Psoas muscle (tissue), 8 donors: ENCODE measurements around the gene SOX11. TPM values are rescaled to one million over a fixed set of nuclear protein-coding genes. Genes with fewer than 3 reads are reported as not detected.

Source experiments
- ATAC-seq, 4 donors: fragments of 200-7000 bp; cut with Tn5 transposase; one replicate each; pipeline ENCODE4 v1.9.1; 2020; ENCODE audit warnings: moderate library complexity in 3 of 4, mild to moderate bottlenecking in 2 of 4
- DNase-seq, 2 donors: peaks; one replicate each; pipeline ENCODE4 v3.0.0-alpha.2; 2020
- H3K27ac ChIP-seq: fragments of 200-600 bp; one replicate; pipeline ENCODE4 v1.8.0; 2022
- H3K27me3 ChIP-seq, 3 donors: fragments of 200-600 bp in 1 of 3; one replicate each; pipeline versions ENCODE4 v1.6.1 to v1.8.0; 2013 to 2022; ENCODE audit warnings: low read length in 2 of 3, mild to moderate bottlenecking in 2 of 3, moderate library complexity in 1 of 3; ENCODE audit not compliant: insufficient read depth in 3 of 3
- H3K36me3 ChIP-seq, 2 donors: fragments of 200-600 bp in 1 of 2; one replicate each; pipeline versions ENCODE4 v1.6.1 to v1.8.0; 2013 to 2022; ENCODE audit warnings: low read depth in 1 of 2, mild to moderate bottlenecking in 1 of 2, moderate library complexity in 1 of 2; ENCODE audit not compliant: insufficient read depth in 1 of 2
- H3K4me1 ChIP-seq: fragments of 200-600 bp; one replicate; pipeline ENCODE4 v1.8.0; 2022
- H3K4me3 ChIP-seq: fragments of 200-600 bp; one replicate; pipeline ENCODE4 v1.8.0; 2022; ENCODE audit warnings: mild to moderate bottlenecking
- H3K9me3 ChIP-seq: fragments of 200-600 bp; one replicate; pipeline ENCODE4 v1.8.0; 2022
- WGBS, 3 donors: extraction: QIAGEN DNeasy Blood & Tissue Kit; methylation state at CpG; one replicate each; pipeline versions ENCODE4 v1.1.6 to v1.1.7; 2013; 5-methylcytosine and 5-hydroxymethylcytosine counted together
- intact Hi-C, 2 donors: fragments of 100-400 bp; cut with DNase I; formaldehyde crosslinking; loops; one replicate each; pipeline versions ENCODE4 v1.11.0 to v1.14.2; 2022
- polyA plus RNA-seq, 3 donors: library from polyadenylated mRNA; stranded (reverse); fragments of 200-250 nt; gene quantifications; one replicate each; pipeline ENCODE4 v1.2.3, GENCODE V29; 2013
- total RNA-seq, 4 donors: library from RNA; stranded (reverse); fragmentation: NEBNext Ultra II Directional in 2 of 4; extraction: Animal tissue kit (Norgen Biotek cat#: 25700) in 2 of 4; gene quantifications; one replicate each; pipeline versions ENCODE4 v1.2.1 to v1.2.4, GENCODE V29; 2021 to 2023
- TF ChIP-seq, protein P1 (sequence below): fragments of 200-600 bp; IDR thresholded peaks from one replicate; pipeline ENCODE4 v1.8.0; 2022; ENCODE audit warnings: antibody characterized with exemption
- donor health status: healthy with polysubstance abuse.
- donor health status: DM: no; HTN: no; CAD: no; lungs with moderate emphysema.
- donor health status: Bipolar disorder and iron deficiency.
- donor health status: healthy.
- donor health status: DM: yes; HTN: yes; CAD: no.
- donor health status: DM: no; HTN: no; CAD: no.
- donor health status: DM: no; HTN: no; CAD: no.
- donor health status: DM: yes; HTN: yes; CAD: no.

SOX11 gene
- total and polyA plus RNA-seq, 7 donors, result 0.01 to 0.43 (median 0.05) TPM; not detected in 1

DNA sequence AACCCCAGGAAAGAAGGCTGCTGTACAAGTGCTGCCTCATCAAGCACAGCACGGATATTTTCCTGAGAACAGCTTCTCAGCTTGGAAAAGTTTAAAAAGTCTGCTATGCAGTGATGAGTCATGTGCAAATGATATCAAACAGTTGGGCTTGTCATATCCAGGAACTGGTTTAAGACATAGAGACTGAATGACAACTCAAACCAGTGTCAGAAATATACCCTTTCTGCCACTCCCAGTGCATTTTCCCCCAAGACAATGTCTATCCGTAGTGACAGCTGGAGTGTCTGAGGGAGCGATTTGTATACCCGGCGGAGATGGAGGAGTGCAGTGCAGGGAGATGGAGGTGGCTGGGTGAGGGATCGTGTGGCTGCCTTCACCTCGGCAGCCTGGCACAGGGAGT is 28.2 kb downstream of the SOX11 start:
- ATAC-seq, result no peak
- H3K9me3 ChIP-seq, result no peaks in the 10 kb centered on the region
- peaks cover 0 to 9% (median 3%) of the 10 kb centered on the region in 3 donors for H3K27me3 ChIP-seq
- no peak overlapping the region for H3K4me3 ChIP-seq
- 40 to 51% (median 41%) methylated on average over 7 of the region's 7 CpGs for WGBS, 3 donors
- no peak for DNase-seq
- no peak overlapping the region for H3K27ac ChIP-seq
- intact Hi-C loops, result no loop called here
- H3K4me1 ChIP-seq, result no peaks in the 10 kb centered on the region
- H3K36me3 ChIP-seq, result no peaks in the 10 kb centered on the region
- TF ChIP-seq, protein P1, sequence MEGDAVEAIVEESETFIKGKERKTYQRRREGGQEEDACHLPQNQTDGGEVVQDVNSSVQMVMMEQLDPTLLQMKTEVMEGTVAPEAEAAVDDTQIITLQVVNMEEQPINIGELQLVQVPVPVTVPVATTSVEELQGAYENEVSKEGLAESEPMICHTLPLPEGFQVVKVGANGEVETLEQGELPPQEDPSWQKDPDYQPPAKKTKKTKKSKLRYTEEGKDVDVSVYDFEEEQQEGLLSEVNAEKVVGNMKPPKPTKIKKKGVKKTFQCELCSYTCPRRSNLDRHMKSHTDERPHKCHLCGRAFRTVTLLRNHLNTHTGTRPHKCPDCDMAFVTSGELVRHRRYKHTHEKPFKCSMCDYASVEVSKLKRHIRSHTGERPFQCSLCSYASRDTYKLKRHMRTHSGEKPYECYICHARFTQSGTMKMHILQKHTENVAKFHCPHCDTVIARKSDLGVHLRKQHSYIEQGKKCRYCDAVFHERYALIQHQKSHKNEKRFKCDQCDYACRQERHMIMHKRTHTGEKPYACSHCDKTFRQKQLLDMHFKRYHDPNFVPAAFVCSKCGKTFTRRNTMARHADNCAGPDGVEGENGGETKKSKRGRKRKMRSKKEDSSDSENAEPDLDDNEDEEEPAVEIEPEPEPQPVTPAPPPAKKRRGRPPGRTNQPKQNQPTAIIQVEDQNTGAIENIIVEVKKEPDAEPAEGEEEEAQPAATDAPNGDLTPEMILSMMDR, result no peak

- H3K4me3 ChIP-seq, result no peak overlapping the region
- H3K9me3 ChIP-seq, result no peaks in the 10 kb centered on the region
- 92 to 97% (median 94%) methylated on average over 5 of the region's 5 CpGs for WGBS, 3 donors
- H3K36me3 ChIP-seq, result no peaks in the 10 kb centered on the region
- no peak overlapping the region for H3K27ac ChIP-seq
- intact Hi-C loops, result no loop called here
- DNase-seq (no peak), ATAC-seq (no peak)
- TF ChIP-seq, protein P1, result no peak
- no peaks in the 10 kb centered on the region for H3K4me1 ChIP-seq
- peaks cover 0 to 21% (median 3%) of the 10 kb centered on the region in 3 donors for H3K27me3 ChIP-seq
Observed at GRCh38 chr2:5722236-5722635, 30.1 kb downstream of the SOX11 start.

DNA sequence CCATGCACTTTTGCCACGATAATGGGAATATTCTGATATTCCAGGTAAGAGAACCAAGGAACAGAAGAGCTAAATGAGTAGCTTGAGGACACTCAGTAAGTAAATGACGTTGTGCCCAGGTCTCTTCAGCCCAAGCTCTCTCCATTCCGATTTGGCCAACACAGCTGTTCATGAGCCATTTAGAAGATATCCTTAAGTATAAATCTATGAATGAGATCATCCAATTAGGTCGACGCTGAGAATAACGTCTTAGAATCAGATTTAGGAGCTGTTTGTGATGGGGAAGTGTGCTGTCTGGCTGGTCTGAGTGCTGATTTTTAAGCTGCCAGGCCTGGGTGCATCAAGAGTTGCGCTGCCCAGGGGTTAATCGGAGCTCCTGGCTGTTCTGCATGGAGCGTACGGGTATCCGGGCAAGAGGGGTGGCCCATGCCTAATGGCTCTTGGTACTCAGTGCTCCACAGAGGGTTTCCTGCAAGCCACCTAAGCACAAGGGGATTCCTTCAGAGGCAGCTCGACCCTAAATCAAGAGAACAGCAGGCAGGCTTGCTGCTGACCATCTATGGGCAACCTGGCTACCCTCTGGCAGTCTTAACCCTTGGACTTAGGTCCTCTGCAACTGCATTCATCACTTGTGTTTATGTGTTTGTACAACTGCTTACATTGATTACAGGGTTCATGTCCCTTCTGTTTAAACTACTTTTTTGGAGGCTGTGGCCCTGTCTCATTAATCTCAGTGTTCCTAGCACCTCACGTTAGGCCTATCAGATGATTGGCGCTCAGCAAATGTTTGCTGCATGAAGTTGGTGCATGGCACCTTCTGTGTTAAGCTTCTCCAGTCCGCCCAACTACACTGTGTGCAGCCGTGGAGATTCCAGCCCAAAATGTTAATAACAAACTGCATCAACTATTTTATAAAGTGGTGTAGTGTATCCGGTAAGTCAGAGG is 31.9 kb downstream of the SOX11 start:
- intact Hi-C loops, result no loop called here
- Histone ChIP-seq H3K9me3 (no peaks in the 10 kb centered on the region), H3K27me3 (peaks cover 0 to 12% (median under 1%) of the 10 kb centered on the region in 3 donors), H3K4me3 (no peak overlapping the region), H3K36me3 (no peaks in the 10 kb centered on the region), H3K27ac (no peak overlapping the region), H3K4me1 (no peaks in the 10 kb centered on the region)
- ATAC-seq (no peak), DNase-seq (no peak)
- 74 to 79% (median 76%) methylated on average over 17 of the region's 17 CpGs for WGBS, 3 donors
- TF ChIP-seq, protein P1, result no peak

- DNase-seq (no peak), ATAC-seq (no peak)
- no peaks in the 10 kb centered on the region for H3K9me3 ChIP-seq
- 98 to 100% (median 100%) methylated on average over 1 of the region's 1 CpG for WGBS, 3 donors
- H3K27ac ChIP-seq, result no peak overlapping the region
- H3K4me3 ChIP-seq, result no peak overlapping the region
- peaks cover 0 to 12% (median 0%) of the 10 kb centered on the region in 3 donors for H3K27me3 ChIP-seq
- TF ChIP-seq, protein P1, result no peak
- H3K36me3 ChIP-seq, result no peaks in the 10 kb centered on the region
- intact Hi-C loops, result no loop called here
- H3K4me1 ChIP-seq, result no peaks in the 10 kb centered on the region
Observed at GRCh38 chr2:5725072-5725471, 32.9 kb downstream of the SOX11 start.
